Esophagus muscularis mucosa (tissue), 3 donors: ENCODE results near the gene BPGM.

Source experiments
- CTCF ChIP-seq, 3 experiments: fragments of 200-600 bp in 2 of 3; fragments of 450-650 bp in 1 of 3; sonication (generic) in 2 of 3; IDR thresholded peaks; one replicate each; pipeline ENCODE4 v1.5.1; 2017 to 2019; ENCODE audit warnings: antibody characterized with exemption in 3 of 3, mild to moderate bottlenecking in 2 of 3, moderate library complexity in 1 of 3
- POLR2AphosphoS5 ChIP-seq, 2 donors: sonication (generic); formaldehyde crosslinking; IDR thresholded peaks; one replicate each; pipeline ENCODE4 v1.6.1; 2017; ENCODE audit warnings: antibody characterized with exemption in 2 of 2

- TF ChIP-seq CTCF (IDR thresholded peaks at IDR 0.05) (no peak), POLR2AphosphoS5 (IDR thresholded peaks at IDR 0.05) (no peak)
Observed at GRCh38 chr7:134678115-134678514, 31.5 kb downstream of the BPGM start.
